HepG2 (cell line): Measurements from ENCODE around the gene SPINT3. TPM values are rescaled to one million over a fixed set of nuclear protein-coding genes. Genes with fewer than 3 reads are reported as not detected.
A peak's percentile ranks its signal among the peaks of the same experiment; 100 is the strongest.

Source experiments
- ATAC-seq: fragments of 200-7000 bp; cut with Tn5 transposase; 3 replicates; pipeline ENCODE4 v1.9.1; 2020; ENCODE audit warnings: mild to moderate bottlenecking, moderate library complexity
- BruUV-seq: library from RNA; stranded (reverse); fragments of 400-500 nt; replicated peaks from 2 replicates; lab custom pipeline; 2021; lab: Mats Ljungman, UMichigan
- CTCF ChIA-PET: fragments of 300-600 bp; formaldehyde crosslinking; extraction: SDS; loops from one replicate; lab custom pipeline; 2021; ENCODE audit warnings: low total read pairs, inconsistent platforms, low intra/inter-chr PET ratio; lab: Yijun Ruan, JAX
- POLR2A ChIA-PET: fragments of 350-600 bp; sonication (Branson Sonifier 250); formaldehyde crosslinking; loops from one replicate; lab custom pipeline; 2020; ENCODE audit warnings: antibody characterized with exemption, inconsistent platforms; lab: Yijun Ruan, JAX
- DNase-seq: peaks from one replicate; pipeline ENCODE4 v3.0.0-alpha.2; 2015; ENCODE audit warnings: low spot score
- FAIRE-seq: peaks from 3 replicates; lab custom pipeline; 2011; peaks lifted over from hg19 to GRCh38; lab: Jason Lieb, UNC
- H2AFZ ChIP-seq: one replicate; pipeline ENCODE4 v1.6.1; 2011; ENCODE audit warnings: low read length, inconsistent platforms
- H3K27ac ChIP-seq: fragments of 300-600 bp; 3 replicates; pipeline ENCODE4 v1.8.0; 2011; ENCODE audit warnings: mixed run types, mild to moderate bottlenecking, mixed read lengths, low read length, inconsistent platforms; ENCODE audit not compliant: insufficient read depth; ENCODE audit errors: extremely low read length
- H3K27me3 ChIP-seq, 2 experiments: fragments of 200-600 bp in 1 of 2; 2 replicates in 1 of 2; 3 replicates in 1 of 2; pipeline versions ENCODE4 v1.6.0 to v1.8.0; 2011; ENCODE audit warnings: low read length in 2 of 2, mild to moderate bottlenecking in 2 of 2, moderate library complexity in 2 of 2, inconsistent platforms in 1 of 2; ENCODE audit not compliant: insufficient read depth in 2 of 2, control insufficient read depth in 1 of 2
- H3K36me3 ChIP-seq, 2 experiments: fragments of 200-600 bp in 1 of 2; replicated peaks in 1 of 2; 2 replicates in 1 of 2; 3 replicates in 1 of 2; pipeline versions ENCODE4 v1.5.1 to v1.8.0; 2011; ENCODE audit warnings: low read length in 2 of 2, inconsistent platforms in 1 of 2; ENCODE audit not compliant: insufficient read depth in 2 of 2, control insufficient read depth in 1 of 2
- H3K4me1 ChIP-seq: 2 replicates; pipeline ENCODE4 v1.5.1; 2012; ENCODE audit warnings: low read length, inconsistent platforms; ENCODE audit not compliant: insufficient read depth
- H3K4me2 ChIP-seq: 2 replicates; pipeline ENCODE4 v1.6.0; 2011; ENCODE audit warnings: low read depth, low read length, inconsistent platforms
- H3K4me3 ChIP-seq, 3 experiments: fragments of 200-600 bp in 1 of 3; sonication (generic), shearing (Covaris generic) in 1 of 3; replicated peaks in 1 of 3; 2 replicates each; pipeline ENCODE4 v1.5.1; 2011 to 2016; ENCODE audit warnings: low read length in 3 of 3, inconsistent platforms in 2 of 3, low read depth in 2 of 3, mild to moderate bottlenecking in 2 of 3, control low read depth in 1 of 3, mixed read lengths in 1 of 3; ENCODE audit not compliant: insufficient read depth in 1 of 3
- H3K79me2 ChIP-seq: one replicate; pipeline ENCODE4 v1.6.1; 2011; ENCODE audit warnings: low read length, inconsistent platforms; ENCODE audit not compliant: insufficient read depth
- H3K9ac ChIP-seq: 2 replicates; pipeline ENCODE4 v1.6.0; 2011; ENCODE audit warnings: mild to moderate bottlenecking, low read depth, low read length, inconsistent platforms; ENCODE audit not compliant: insufficient read depth
- H3K9me3 ChIP-seq: 2 replicates; pipeline ENCODE4 v1.5.1; 2012; ENCODE audit warnings: mild to moderate bottlenecking, low read length
- H4K20me1 ChIP-seq: 2 replicates; pipeline ENCODE4 v1.6.0; 2011; ENCODE audit warnings: inconsistent platforms, mild to moderate bottlenecking, low read length, moderate library complexity; ENCODE audit not compliant: insufficient read depth
- ARID5B ChIP-seq: IDR thresholded peaks from 2 replicates; pipeline ENCODE4 v1.4.0; 2020; ENCODE audit warnings: mild to moderate bottlenecking, missing genetic modification reagents
- CTCF ChIP-seq: sonication (generic); formaldehyde crosslinking; IDR thresholded peaks from 2 replicates; pipeline ENCODE4 v1.5.0; 2020; ENCODE audit warnings: mild to moderate bottlenecking, missing genetic modification reagents, moderate library complexity
- KLF9 ChIP-seq: IDR thresholded peaks from 2 replicates; pipeline ENCODE4 v1.6.1; 2016; ENCODE audit warnings: low read depth
- NONO ChIP-seq, 2 experiments: fragments of 450-650 bp in 1 of 2; sonication (generic) in 1 of 2; formaldehyde crosslinking in 1 of 2; IDR thresholded peaks in 1 of 2; conservative IDR thresholded peaks in 1 of 2; 2 replicates each; pipeline versions ENCODE4 v1.6.1 to v1.8.0; 2017 to 2022; ENCODE audit warnings: mild to moderate bottlenecking in 1 of 2, missing genetic modification reagents in 1 of 2, moderate library complexity in 1 of 2
- NR3C1 ChIP-seq: sonication (generic); formaldehyde crosslinking; IDR thresholded peaks from 2 replicates; pipeline ENCODE4 v1.4.0; 2020; ENCODE audit warnings: missing genetic modification reagents
- RAD21 ChIP-seq: fragments of 450-650 bp; formaldehyde crosslinking; IDR thresholded peaks from 2 replicates; pipeline ENCODE4 v1.5.0; 2020; ENCODE audit warnings: mild to moderate bottlenecking
- SIX4 ChIP-seq: sonication (generic); formaldehyde crosslinking; IDR thresholded peaks from 2 replicates; pipeline ENCODE4 v1.4.0; 2020; ENCODE audit warnings: missing genetic modification reagents
- SMC3 ChIP-seq: IDR thresholded peaks from 2 replicates; pipeline ENCODE4 v1.6.1; 2011; ENCODE audit warnings: low read length, improper control_type of control experiment
- STAG1 ChIP-seq: sonication (generic); formaldehyde crosslinking; IDR thresholded peaks from 2 replicates; pipeline ENCODE4 v1.4.0; 2020; ENCODE audit warnings: missing genetic modification reagents
- THAP11 ChIP-seq: IDR thresholded peaks from 2 replicates; pipeline ENCODE4 v1.6.1; 2016; ENCODE audit warnings: missing biosample characterization, missing genetic modification reagents
- THAP8 ChIP-seq: sonication (generic); formaldehyde crosslinking; IDR thresholded peaks from 2 replicates; pipeline ENCODE4 v1.5.1; 2020; ENCODE audit warnings: missing genetic modification reagents, mild to moderate bottlenecking, borderline replicate concordance
- ZNF331 ChIP-seq: sonication (generic); formaldehyde crosslinking; IDR thresholded peaks from 2 replicates; pipeline ENCODE4 v1.4.0; 2020; ENCODE audit warnings: missing genetic modification reagents
- ZNF530 ChIP-seq: sonication (generic); formaldehyde crosslinking; IDR thresholded peaks from 2 replicates; pipeline ENCODE4 v1.5.0; 2020; ENCODE audit warnings: low read depth, mild to moderate bottlenecking, missing genetic modification reagents
- ZNF562 ChIP-seq: sonication (generic); formaldehyde crosslinking; IDR thresholded peaks from 2 replicates; pipeline ENCODE4 v1.8.0; 2022; ENCODE audit warnings: missing genetic modification reagents, borderline replicate concordance
- ZSCAN29 ChIP-seq: sonication (generic); formaldehyde crosslinking; conservative IDR thresholded peaks from 2 replicates; pipeline ENCODE4 v1.4.0; 2020; ENCODE audit warnings: mild to moderate bottlenecking, missing genetic modification reagents
- WGBS: methylation state at CpG from one replicate; pipeline ENCODE4 v1.1.6; 2017; ENCODE audit warnings: low lambda C conversion rate; 5-methylcytosine and 5-hydroxymethylcytosine counted together
- in situ Hi-C: cut with HindIII; loops from 2 replicates; pipeline ENCODE4 v1.10.0; 2017; ENCODE audit warnings: low pct_unique_long_range_greater_than_20kb; ENCODE audit not compliant: extremely low pct_ligation_motif_present
- intact Hi-C: fragments of 100-400 bp; cut with micrococcal nuclease; formaldehyde crosslinking; loops from one replicate; pipeline ENCODE4 v1.10.0; 2022; ENCODE audit not compliant: unreplicated experiment
- polyA plus RNA-seq, 8 experiments: library from polyadenylated mRNA; depleted of rRNA in 3 of 8; stranded (reverse) in 7 of 8; unstranded in 1 of 8; fragments of >200 nt; fragmentation: Illumina TruSeq in 4 of 8; extraction: Trizol in 4 of 8; gene quantifications; 2 replicates each; pipeline versions ENCODE4 v1.2.1 to v1.2.3, GENCODE V29; 2011 to 2016; ENCODE audit warnings: low read depth in 4 of 8, missing spikeins in 1 of 8, mixed read lengths in 1 of 8; ENCODE audit not compliant: insufficient read depth in 1 of 8
- total RNA-seq, 5 experiments: library from RNA; depleted of rRNA; stranded (reverse); fragments of >200 nt; fragmentation: Illumina TruSeq; extraction: Trizol; gene quantifications; 2 replicates each; pipeline ENCODE4 v1.2.3, GENCODE V29; 2016; ENCODE audit warnings: low read depth in 1 of 5

SPINT3 gene
- total and polyA plus RNA-seq, 2 of the 13 experiments (the other 11 are each of a cell fraction or from before 2014, with no cell fraction given): not detected

GRCh38 chr20:45545754-45546453, 30.5 kb upstream of the SPINT3 start:
- FAIRE-seq (peak; percentile 91), ATAC-seq (peak; percentile 77), DNase-seq (peak; percentile 48)
- Histone ChIP-seq H3K4me1 (no peaks in the 10 kb centered on the region), H3K27ac (no peak overlapping the region), H3K9ac (no peak overlapping the region), H3K4me2 (no peak overlapping the region), H3K4me3 (no peak overlapping the region), H3K79me2 (no peaks in the 10 kb centered on the region), H3K27me3 (peaks cover 2 to 19% of the 10 kb centered on the region in 2 experiments; a peak in 3 of 5 replicates), H3K36me3 (no peaks in the 10 kb centered on the region), H4K20me1 (no peaks in the 10 kb centered on the region), H3K9me3 (no peaks in the 10 kb centered on the region), H2AFZ (no peak overlapping the region)
- in situ Hi-C loops (loop anchor here (5.0 kb wide), 1 partner anchor 226 kb away; no protein-coding TSS in a partner anchor), intact Hi-C loops (loop anchor here (1.0 kb wide), 1 partner anchor 225 kb away; no protein-coding TSS in a partner anchor)
- ChIA-PET POLR2A (no interaction called here), CTCF (interaction anchor here (2.6 kb wide), 1 partner anchor 225 kb away, joined by 23 read pairs; no protein-coding TSS in a partner anchor)
- 3% methylated on average over 5 of the region's 5 CpGs for WGBS
- BruUV-seq: no TSS peak
- TF ChIP-seq THAP8 (CRISPR knock-in tag) (no peak), THAP11 (CRISPR knock-in tag) (no peak), KLF9 (CRISPR knock-in tag) (no peak), NR3C1 (CRISPR knock-in tag) (no peak), ZNF331 (CRISPR knock-in tag) (no peak), RAD21 (peak; percentile 49; the same call in 1 of the 2 replicates), SMC3 (peak; percentile 71; the same call in 1 of the 2 replicates), ARID5B (CRISPR knock-in tag) (no peak), SIX4 (CRISPR knock-in tag) (no peak), ZNF530 (CRISPR knock-in tag) (no peak), CTCF (CRISPR knock-in tag) (peak; percentile 67), ZSCAN29 (no peak), ZNF562 (CRISPR knock-in tag) (no peak), NONO (IDR thresholded peaks at IDR 0.05) (no peak), NONO (CRISPR knock-in tag; conservative IDR thresholded peaks at IDR 0.05) (no peak), STAG1 (CRISPR knock-in tag) (peak; percentile 73)
